ENCODE measurements around the gene GJB3.

Gene GJB3

DNA sequence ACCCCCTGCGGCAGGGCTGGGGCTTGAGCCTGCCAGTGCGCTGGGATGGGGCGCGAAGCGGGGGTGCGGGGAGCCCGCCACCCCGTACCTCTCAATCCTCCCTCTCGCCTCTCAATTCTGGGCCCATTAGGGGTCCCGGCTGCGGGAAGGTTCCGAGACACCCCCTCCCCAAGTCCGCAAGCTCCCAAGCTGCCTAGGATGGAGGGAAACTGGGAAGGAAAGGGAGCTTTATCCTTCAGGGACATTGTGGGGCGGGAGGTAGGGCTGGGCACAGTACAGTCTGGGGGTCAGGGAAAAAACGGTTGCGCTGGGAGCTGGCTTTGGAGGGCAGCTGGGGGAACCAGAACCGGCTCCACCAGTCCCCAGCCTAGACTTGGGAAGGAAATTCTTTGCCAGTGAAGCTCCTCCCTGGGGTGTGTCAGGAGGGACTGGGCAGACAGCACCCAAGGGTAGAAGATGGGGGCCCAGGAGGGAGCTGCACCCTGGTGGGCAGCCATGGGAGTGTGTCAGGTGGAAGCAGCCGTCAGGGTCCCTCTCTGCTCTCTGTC lies 904 bp downstream of the GJB3 start:
- DNase-seq (ENCODE audit: low read depth): no peak
- H3K4me3 ChIP-seq (ENCODE audit: low read depth, low read length): no peak overlapping the region

DNA sequence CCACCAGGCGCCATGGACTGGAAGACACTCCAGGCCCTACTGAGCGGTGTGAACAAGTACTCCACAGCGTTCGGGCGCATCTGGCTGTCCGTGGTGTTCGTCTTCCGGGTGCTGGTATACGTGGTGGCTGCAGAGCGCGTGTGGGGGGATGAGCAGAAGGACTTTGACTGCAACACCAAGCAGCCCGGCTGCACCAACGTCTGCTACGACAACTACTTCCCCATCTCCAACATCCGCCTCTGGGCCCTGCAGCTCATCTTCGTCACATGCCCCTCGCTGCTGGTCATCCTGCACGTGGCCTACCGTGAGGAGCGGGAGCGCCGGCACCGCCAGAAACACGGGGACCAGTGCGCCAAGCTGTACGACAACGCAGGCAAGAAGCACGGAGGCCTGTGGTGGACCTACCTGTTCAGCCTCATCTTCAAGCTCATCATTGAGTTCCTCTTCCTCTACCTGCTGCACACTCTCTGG lies 3.8 kb downstream of the GJB3 start:
- no peak for DNase-seq (ENCODE audit: low read depth)
- no peak overlapping the region for H3K4me3 ChIP-seq (ENCODE audit: low read depth, low read length)

GRCh38 chr1:34785231-34785874 lies 4.3 kb downstream of the GJB3 start:
- no peak overlapping the region for H3K4me3 ChIP-seq (ENCODE audit: low read depth, low read length)
- no peak for DNase-seq (ENCODE audit: low read depth)

GRCh38 chr1:34785875-34786470 lies 5.0 kb downstream of the GJB3 start:
- no peak for DNase-seq (ENCODE audit: low read depth)
- no peak overlapping the region for H3K4me3 ChIP-seq (ENCODE audit: low read depth, low read length)

DNA sequence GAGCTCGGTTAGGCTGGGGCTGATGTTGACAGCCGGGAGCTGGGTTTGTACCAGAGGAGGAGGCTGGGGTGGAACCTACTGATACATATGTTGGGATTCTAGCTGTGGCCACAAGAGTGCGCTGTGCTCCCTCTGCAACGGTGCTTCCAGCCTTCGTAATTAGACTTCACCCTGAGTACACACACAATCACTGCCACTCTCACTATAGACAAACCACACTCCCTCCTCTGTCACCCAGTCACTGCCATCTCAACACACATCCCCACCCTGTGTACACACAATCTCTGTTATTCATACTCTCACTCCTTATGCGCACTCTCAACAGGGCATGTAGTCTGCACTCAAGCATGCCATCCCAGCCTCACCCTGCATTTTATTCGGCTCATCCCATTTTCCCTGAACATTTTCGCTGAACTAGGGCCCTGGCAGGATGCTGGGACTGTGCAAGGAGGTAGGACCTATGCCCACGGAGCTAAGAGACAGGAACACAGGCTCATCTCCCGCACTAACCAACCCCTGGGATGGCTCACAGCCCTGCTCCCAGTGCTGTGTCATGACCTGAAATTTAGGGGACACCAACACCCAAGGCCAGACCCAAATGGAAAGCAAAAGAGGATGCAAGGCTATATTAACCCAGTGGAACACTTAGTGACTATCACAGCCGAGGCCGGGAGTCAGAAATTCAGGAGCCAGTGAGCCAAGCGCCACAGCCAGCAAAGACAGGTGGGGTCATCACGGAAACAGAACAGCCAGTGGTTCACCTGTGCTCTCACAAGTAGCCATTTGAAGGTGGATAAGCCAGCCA lies 5.7 kb downstream of the GJB3 start:
- DNase-seq (ENCODE audit: low read depth): peak; percentile 25
- H3K4me3 ChIP-seq (ENCODE audit: low read depth, low read length): no peak overlapping the region

- DNase-seq (ENCODE audit: low read depth): no peak
- no peak overlapping the region for H3K4me3 ChIP-seq (ENCODE audit: low read depth, low read length)
Observed at GRCh38 chr1:34787461-34788420, 6.7 kb downstream of the GJB3 start.

DNA sequence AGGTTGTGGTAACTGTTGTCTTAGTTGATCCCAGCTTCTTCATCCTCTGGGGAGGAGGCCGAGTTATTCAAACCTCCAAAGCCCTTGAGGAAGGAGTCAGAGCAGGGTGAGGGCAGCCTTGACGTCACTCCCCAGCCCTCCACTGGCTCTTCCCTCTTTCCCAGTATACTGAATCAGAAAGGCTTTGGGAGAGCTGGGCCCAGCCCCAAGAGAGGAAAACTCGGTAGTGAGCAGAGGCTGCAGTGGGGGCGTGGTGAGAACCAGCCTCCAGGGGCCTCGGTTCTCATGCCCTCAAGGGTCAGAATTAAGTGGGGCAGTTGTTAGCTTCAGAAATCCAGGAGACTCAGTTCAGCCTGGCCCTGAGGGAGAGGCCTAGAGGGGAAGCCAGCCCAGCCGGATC lies 10.0 kb downstream of the GJB3 start:
- H3K4me3 ChIP-seq (ENCODE audit: low read depth, low read length): no peak overlapping the region
- no peak for DNase-seq (ENCODE audit: low read depth)

DNA sequence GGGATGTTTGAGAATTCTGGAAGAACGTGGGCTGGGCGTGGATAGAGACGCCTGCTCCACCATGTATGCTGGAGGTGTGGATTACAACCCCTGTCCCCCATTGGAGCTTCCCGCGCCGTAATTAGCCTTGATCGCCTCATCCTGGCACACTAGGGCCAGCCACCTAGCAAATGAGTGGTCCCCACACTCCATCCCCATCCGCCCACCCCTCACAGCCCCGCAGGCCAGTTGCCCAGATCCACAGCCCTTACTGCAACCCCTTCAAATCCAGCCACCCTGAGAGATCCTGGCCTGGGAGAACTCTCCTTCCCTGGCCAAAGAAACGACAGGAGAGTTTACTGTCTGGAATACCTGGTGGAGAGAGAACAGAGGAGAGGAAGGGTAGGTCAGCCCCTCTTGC lies 11.4 kb downstream of the GJB3 start:
- H3K4me3 ChIP-seq (ENCODE audit: low read depth, low read length): no peak overlapping the region
- no peak for DNase-seq (ENCODE audit: low read depth)

GRCh38 chr1:34792868-34793727 lies 12.1 kb downstream of the GJB3 start, which contains the start of gene GJA4:
TSS of gene GJA4 (plus strand) at chr1:34792999. CDS start at chr1:34794214, 1,215 bp downstream.
- DNase-seq (ENCODE audit: low read depth): no peak
- H3K4me3 ChIP-seq (ENCODE audit: low read depth, low read length): no peak within 1 kb of the TSS

DNA sequence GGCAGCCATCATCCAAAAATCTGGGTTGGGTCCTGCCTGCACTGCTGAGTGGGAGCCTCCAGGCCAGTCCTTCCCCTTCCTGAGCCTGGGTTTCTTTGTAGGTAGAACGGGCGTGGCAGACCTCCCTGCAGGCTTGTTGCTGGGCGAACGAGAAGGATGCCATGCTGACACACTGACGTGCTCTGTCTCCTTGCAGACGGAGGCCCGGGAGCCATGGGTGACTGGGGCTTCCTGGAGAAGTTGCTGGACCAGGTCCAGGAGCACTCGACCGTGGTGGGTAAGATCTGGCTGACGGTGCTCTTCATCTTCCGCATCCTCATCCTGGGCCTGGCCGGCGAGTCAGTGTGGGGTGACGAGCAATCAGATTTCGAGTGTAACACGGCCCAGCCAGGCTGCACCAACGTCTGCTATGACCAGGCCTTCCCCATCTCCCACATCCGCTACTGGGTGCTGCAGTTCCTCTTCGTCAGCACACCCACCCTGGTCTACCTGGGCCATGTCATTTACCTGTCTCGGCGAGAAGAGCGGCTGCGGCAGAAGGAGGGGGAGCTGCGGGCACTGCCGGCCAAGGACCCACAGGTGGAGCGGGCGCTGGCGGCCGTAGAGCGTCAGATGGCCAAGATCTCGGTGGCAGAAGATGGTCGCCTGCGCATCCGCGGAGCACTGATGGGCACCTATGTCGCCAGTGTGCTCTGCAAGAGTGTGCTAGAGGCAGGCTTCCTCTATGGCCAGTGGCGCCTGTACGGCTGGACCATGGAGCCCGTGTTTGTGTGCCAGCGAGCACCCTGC lies 13.2 kb downstream of the GJB3 start:
- no peak overlapping the region for H3K4me3 ChIP-seq (ENCODE audit: low read depth, low read length)
- no peak for DNase-seq (ENCODE audit: low read depth)

DNA sequence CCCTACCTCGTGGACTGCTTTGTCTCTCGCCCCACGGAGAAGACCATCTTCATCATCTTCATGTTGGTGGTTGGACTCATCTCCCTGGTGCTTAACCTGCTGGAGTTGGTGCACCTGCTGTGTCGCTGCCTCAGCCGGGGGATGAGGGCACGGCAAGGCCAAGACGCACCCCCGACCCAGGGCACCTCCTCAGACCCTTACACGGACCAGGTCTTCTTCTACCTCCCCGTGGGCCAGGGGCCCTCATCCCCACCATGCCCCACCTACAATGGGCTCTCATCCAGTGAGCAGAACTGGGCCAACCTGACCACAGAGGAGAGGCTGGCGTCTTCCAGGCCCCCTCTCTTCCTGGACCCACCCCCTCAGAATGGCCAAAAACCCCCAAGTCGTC lies 13.8 kb downstream of the GJB3 start:
- DNase-seq (ENCODE audit: low read depth): no peak
- no peak overlapping the region for H3K4me3 ChIP-seq (ENCODE audit: low read depth, low read length)

DNA sequence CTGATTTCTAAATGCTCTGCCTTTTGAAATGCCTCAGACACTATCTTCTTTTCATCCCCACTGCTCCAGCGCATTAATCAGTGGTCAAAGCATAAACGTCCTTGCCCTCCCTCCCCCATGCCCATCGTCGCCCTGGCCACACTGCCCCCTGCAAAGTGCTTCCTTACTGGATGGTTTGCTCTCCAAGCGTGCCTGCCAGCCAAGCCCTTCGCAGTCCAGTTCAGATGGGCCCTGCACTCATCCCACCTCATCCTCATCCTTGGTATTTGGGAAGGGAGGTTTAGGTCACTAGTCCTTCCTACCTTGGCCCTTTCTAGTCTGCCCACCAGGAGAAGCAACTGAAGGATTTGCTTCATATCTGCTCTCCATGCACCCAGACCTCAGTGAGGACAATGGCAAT lies 14.9 kb downstream of the GJB3 start:
- DNase-seq (ENCODE audit: low read depth): no peak
- no peak overlapping the region for H3K4me3 ChIP-seq (ENCODE audit: low read depth, low read length)

DNA sequence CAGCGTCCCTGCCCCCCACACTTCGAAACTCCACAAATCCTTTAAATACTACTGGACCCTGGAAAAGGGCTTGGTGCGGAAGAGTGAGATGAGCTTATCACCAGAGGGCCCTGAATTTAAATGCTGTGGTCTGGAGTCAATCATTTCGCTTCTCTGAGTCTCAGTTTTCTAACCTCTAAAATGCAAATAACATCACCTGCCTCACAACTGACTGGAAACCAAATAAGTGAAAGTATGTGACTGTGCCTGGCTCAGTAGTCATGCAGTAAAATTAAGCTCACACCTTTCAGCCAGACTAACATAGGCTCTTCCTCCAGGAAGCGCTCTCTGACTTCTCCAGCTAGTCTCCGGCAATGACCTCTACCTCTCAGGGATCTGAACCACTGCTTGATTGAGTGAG lies 16.0 kb downstream of the GJB3 start:
- H3K4me3 ChIP-seq (ENCODE audit: low read depth, low read length): no peak overlapping the region
- DNase-seq (ENCODE audit: low read depth): no peak

DNA sequence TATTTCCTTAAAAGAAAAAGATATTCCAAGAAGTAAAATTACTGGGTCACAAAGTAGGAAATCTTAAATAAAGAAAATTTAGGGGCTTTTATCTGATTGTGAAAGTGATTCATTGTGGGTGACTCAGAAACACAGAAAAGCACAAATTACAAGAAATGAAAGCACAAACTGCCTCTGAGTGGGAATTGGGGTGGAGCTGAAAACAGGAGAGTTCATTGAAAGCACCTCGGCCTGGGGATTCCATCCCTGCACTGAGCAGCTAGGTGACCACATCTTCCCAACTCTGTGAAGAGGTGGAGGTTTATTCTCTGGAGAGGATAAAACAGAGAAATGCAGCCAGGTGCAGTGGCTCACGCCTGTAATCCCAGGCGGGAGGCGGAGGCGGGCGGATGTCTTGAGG lies 19.2 kb downstream of the GJB3 start:
- DNase-seq (ENCODE audit: low read depth): no peak
- no peak overlapping the region for H3K4me3 ChIP-seq (ENCODE audit: low read depth, low read length)

DNA sequence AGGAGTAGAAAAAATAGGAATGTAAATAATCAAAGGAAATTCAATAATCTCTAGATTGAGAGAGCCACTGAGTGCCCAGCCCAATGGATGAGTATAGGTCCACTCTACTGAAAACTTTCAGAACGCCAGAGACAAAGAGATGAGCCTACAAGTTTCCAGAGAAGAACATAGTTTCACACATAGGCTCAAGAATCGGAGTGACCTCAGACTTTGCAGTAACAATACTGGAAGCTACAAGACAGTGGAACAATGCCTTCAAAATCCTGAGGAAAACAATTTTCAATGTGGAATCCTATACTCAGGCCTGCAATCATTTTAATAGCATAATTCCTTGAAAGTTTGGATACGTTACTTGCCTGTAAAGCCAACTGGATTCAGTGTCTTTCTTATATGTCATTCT lies 22.8 kb downstream of the GJB3 start:
- no peak overlapping the region for H3K4me3 ChIP-seq (ENCODE audit: low read depth, low read length)
- no peak for DNase-seq (ENCODE audit: low read depth)

GRCh38 chr1:34806396-34806795 lies 25.4 kb downstream of the GJB3 start:
- H3K4me3 ChIP-seq (ENCODE audit: low read depth, low read length): no peak overlapping the region
- no peak for DNase-seq (ENCODE audit: low read depth)

GRCh38 chr1:34808051-34808810 lies 27.2 kb downstream of the GJB3 start:
- no peak overlapping the region for H3K4me3 ChIP-seq (ENCODE audit: low read depth, low read length)
- DNase-seq (ENCODE audit: low read depth): no peak
